ENCODE results near the gene GTF3C5. TPM values are rescaled to one million over a fixed set of nuclear protein-coding genes. Genes with fewer than 3 reads are reported as not detected.
"Not testable (repeated sequence)": the region's sequence is repeated elsewhere in the genome, so short reads cannot be mapped to it uniquely, and the experiment has no call there.

Gene GTF3C5
- total RNA-seq, 4 donors from 2014 or later = 49.4 to 94.2 (median 73.3) TPM

- Histone ChIP-seq H3K36me3 (no peaks in the 10 kb centered on the region), H3K4me3 (no peak overlapping the region), H3K4me1 (no peaks in the 10 kb centered on the region), H3K27ac (no peak overlapping the region), H3K9me3 (no peaks in the 10 kb centered on the region), H3K27me3 (no peaks in the 10 kb centered on the region)
- WGBS, 2 donors = 86 to 89% methylated on average over 4 of the region's 4 CpGs
- DNase-seq (ENCODE audit: low spot score in 2 of 2) = no peak
- no peak for TF ChIP-seq POLR2A (IDR thresholded peaks at IDR 0.05)
- TF ChIP-seq, protein P1, sequence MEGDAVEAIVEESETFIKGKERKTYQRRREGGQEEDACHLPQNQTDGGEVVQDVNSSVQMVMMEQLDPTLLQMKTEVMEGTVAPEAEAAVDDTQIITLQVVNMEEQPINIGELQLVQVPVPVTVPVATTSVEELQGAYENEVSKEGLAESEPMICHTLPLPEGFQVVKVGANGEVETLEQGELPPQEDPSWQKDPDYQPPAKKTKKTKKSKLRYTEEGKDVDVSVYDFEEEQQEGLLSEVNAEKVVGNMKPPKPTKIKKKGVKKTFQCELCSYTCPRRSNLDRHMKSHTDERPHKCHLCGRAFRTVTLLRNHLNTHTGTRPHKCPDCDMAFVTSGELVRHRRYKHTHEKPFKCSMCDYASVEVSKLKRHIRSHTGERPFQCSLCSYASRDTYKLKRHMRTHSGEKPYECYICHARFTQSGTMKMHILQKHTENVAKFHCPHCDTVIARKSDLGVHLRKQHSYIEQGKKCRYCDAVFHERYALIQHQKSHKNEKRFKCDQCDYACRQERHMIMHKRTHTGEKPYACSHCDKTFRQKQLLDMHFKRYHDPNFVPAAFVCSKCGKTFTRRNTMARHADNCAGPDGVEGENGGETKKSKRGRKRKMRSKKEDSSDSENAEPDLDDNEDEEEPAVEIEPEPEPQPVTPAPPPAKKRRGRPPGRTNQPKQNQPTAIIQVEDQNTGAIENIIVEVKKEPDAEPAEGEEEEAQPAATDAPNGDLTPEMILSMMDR (IDR thresholded peaks at IDR 0.05) = no peak
- no peak for TF ChIP-seq EP300 (IDR thresholded peaks at IDR 0.05)
Observed at GRCh38 chr9:133076691-133077090, 45.9 kb downstream of the GTF3C5 start.

DNA sequence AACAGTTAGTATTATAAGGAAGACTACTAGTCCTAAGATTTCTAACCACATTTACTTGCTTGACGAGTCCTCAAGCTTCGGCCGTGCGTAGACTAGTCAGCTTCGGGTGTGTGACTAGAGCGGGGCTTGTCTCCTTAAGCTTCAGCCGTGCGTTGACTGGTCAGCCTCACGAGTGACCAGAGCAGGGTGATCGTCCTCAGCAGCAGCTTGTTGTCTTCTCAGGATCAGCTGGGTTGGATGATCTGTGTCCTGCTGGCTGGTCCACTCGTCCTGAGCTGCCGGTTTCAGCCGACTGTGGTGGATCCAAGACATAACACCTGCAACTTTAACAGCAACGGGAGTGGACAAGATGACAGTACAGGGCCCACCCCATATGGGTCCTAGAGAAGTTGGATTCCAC, 47.7 kb downstream of the GTF3C5 start:
- Histone ChIP-seq H3K4me1 (no peaks in the 10 kb centered on the region), H3K27me3 (no peaks in the 10 kb centered on the region), H3K4me3 (no peak overlapping the region), H3K9me3 (no peaks in the 10 kb centered on the region), H3K36me3 (no peaks in the 10 kb centered on the region), H3K27ac (no peak overlapping the region)
- DNase-seq (ENCODE audit: low spot score in 2 of 2) = no peak
- TF ChIP-seq POLR2A (IDR thresholded peaks at IDR 0.05) (no peak), EP300 (IDR thresholded peaks at IDR 0.05) (no peak)
- TF ChIP-seq, protein P1 (IDR thresholded peaks at IDR 0.05) = no peak
- WGBS, 2 donors = 87 to 95% methylated on average over 10 to 14 of the region's 14 CpGs

DNA sequence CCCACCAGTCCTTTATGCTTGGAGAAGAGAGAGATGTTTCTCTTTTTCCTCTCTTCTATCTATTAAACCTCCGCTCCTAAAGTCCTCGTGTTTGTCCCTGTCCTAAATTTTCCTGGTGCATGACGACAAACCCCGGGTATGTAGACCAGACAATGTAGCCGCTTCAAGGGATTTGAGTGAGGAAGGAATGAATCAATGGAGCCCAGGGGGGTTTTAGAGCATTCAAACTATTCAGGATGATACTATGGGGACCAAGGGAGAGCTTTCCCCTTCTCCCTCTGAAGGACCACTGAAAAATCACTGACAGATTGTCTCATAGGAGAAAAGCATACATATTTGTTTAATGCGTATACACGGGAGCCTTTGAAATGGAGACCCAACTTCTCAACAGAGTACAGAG, 49.4 kb downstream of the GTF3C5 start:
- DNase-seq (ENCODE audit: low spot score in 2 of 2) = no peak
- WGBS, 2 donors = 61 to 67% methylated on average over 7 of the region's 7 CpGs
- no peak overlapping the region for H3K4me3 ChIP-seq
- no peaks in the 10 kb centered on the region for H3K9me3 ChIP-seq
- no peaks in the 10 kb centered on the region for H3K36me3 ChIP-seq
- TF ChIP-seq POLR2A (IDR thresholded peaks at IDR 0.05) (no peak), EP300 (IDR thresholded peaks at IDR 0.05) (no peak)
- TF ChIP-seq, protein P1 (IDR thresholded peaks at IDR 0.05) = no peak
- H3K4me1 ChIP-seq = no peaks in the 10 kb centered on the region
- no peak overlapping the region for H3K27ac ChIP-seq
- H3K27me3 ChIP-seq = no peaks in the 10 kb centered on the region

DNA sequence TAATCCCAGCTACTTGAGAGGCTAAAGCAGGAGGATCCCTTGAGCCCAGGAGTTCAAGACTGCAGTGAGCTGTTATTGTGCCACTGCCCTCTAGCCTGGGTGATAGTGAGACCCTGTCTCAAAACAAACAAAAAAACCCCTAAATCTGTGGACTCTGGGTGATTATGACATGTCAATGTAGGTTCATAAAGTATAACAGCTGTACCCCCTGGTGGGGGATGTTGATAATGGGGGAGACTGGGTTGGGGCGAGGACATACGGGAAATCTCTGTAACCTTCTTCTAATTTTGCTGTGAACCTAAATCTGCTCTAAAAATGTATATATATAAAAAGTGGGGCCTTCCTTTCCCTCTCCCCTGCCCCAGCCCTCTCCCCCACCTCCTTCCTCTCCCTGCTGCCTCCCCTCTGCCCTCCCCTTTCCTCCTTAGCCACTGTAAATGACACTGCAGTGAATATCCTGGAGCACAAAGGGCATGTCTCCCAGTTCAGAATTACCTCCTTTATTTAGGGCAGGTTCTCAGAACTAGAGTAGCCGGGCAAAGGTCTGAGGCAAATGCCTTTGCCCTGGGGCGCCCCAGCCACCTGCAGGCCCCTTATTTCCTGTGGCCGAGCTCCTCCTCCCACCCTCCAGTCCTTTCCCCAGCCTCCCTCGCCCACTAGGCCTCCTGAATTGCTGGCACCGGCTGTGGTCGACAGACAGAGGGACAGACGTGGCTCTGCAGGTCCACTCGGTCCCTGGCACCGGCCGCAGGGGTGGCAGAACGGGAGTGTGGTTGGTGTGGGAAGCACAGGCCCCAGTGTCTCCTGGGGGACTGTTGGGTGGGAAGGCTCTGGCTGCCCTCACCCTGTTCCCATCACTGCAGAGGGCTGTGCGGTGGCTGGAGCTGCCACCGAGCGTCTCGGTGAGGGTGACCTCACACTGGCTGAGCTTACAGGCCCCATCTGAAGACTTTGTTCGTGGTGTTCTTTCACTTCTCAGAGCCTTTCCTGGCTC, 50.3 kb downstream of the GTF3C5 start:
- DNase-seq (ENCODE audit: low spot score in 2 of 2); H3K4me3 ChIP-seq; H3K27me3 ChIP-seq; H3K27ac ChIP-seq; H3K9me3 ChIP-seq; H3K4me1 ChIP-seq; H3K36me3 ChIP-seq: not testable (repeated sequence)
- 66 to 67% methylated on average over 6 to 10 of the region's 18 CpGs for WGBS, 2 donors

- not testable (repeated sequence) for H3K27me3 ChIP-seq; H3K27ac ChIP-seq; H3K4me3 ChIP-seq; H3K9me3 ChIP-seq; H3K4me1 ChIP-seq; H3K36me3 ChIP-seq; DNase-seq (ENCODE audit: low spot score in 2 of 2)
- WGBS, 2 donors = 75 to 79% methylated on average over 2 to 3 of the region's 12 CpGs
Observed at GRCh38 chr9:133081957-133082644, 51.3 kb downstream of the GTF3C5 start.

GRCh38 chr9:133083688-133084087, 52.9 kb downstream of the GTF3C5 start:
- DNase-seq (ENCODE audit: low spot score in 2 of 2); H3K4me3 ChIP-seq; H3K9me3 ChIP-seq; H3K4me1 ChIP-seq; H3K27ac ChIP-seq; H3K36me3 ChIP-seq; H3K27me3 ChIP-seq: not testable (repeated sequence)
- 48 to 65% methylated on average over 2 to 3 of the region's 9 CpGs for WGBS, 2 donors

GRCh38 chr9:133086212-133086860, 55.5 kb downstream of the GTF3C5 start:
- H3K9me3 ChIP-seq; H3K27ac ChIP-seq; DNase-seq (ENCODE audit: low spot score in 2 of 2); H3K27me3 ChIP-seq; H3K36me3 ChIP-seq; H3K4me3 ChIP-seq; H3K4me1 ChIP-seq: not testable (repeated sequence)
- 80 to 83% methylated on average over 5 to 12 of the region's 17 CpGs for WGBS, 2 donors
